GM20431 (cell line): ENCODE results near the gene BCL2L12.

Source experiments
- in situ Hi-C: fragments of 300-500 bp; cut with MseI, MboI; formaldehyde crosslinking; loops from one replicate; pipeline ENCODE4 v1.15.0; 2020; ENCODE audit warnings: low sequenced_read_pairs; ENCODE audit not compliant: unreplicated experiment

The BCL2L12 gene

GRCh38 chr19:49660338-49660961, 5.3 kb upstream of the BCL2L12 start:
- in situ Hi-C loops, result no loop called here

GRCh38 chr19:49662011-49662410, 3.7 kb upstream of the BCL2L12 start:
- in situ Hi-C loops, result no loop called here

GRCh38 chr19:49663224-49663623, 2.5 kb upstream of the BCL2L12 start:
- in situ Hi-C loops, result no loop called here

GRCh38 chr19:49664171-49665035, 1.3 kb upstream of the BCL2L12 start:
- in situ Hi-C loops, result no loop called here

GRCh38 chr19:49665036-49665350, 740 bp upstream of the BCL2L12 start:
- in situ Hi-C loops, result no loop called here

GRCh38 chr19:49666120-49666444, 349 bp downstream of the BCL2L12 start:
- in situ Hi-C loops, result no loop called here

- in situ Hi-C loops, result no loop called here
These were observed 1.7 kb downstream of the BCL2L12 start for GRCh38 chr19:49667473-49667872.

- in situ Hi-C loops, result no loop called here
These were observed 3.8 kb downstream of the BCL2L12 start for GRCh38 chr19:49669516-49669915.

- in situ Hi-C loops, result no loop called here
These were observed 6.6 kb downstream of the BCL2L12 start for GRCh38 chr19:49672131-49672919.

GRCh38 chr19:49676136-49676783, 10.5 kb downstream of the BCL2L12 start:
- in situ Hi-C loops, result no loop called here

GRCh38 chr19:49676784-49677230, 11.1 kb downstream of the BCL2L12 start:
- in situ Hi-C loops, result no loop called here

GRCh38 chr19:49677231-49677900, 11.6 kb downstream of the BCL2L12 start, which contains the start of gene PRMT1:
PRMT1 (plus strand) TSS chr19:49677271; CDS start chr19:49677281, 10 bp downstream.
- in situ Hi-C loops, result no loop called here

GRCh38 chr19:49677901-49678674, 12.4 kb downstream of the BCL2L12 start:
- in situ Hi-C loops, result no loop called here

- in situ Hi-C loops, result no loop called here
These were observed 13.4 kb downstream of the BCL2L12 start for GRCh38 chr19:49678985-49679770.

GRCh38 chr19:49679771-49680413, 14.2 kb downstream of the BCL2L12 start:
- in situ Hi-C loops, result no loop called here

- in situ Hi-C loops, result no loop called here
These were observed 15.0 kb downstream of the BCL2L12 start for GRCh38 chr19:49680421-49681351.

- in situ Hi-C loops, result no loop called here
These were observed 16.1 kb downstream of the BCL2L12 start for GRCh38 chr19:49681830-49682229.
